GM19351 (cell line): ENCODE measurements around the gene MALAT1.
"Not testable (repeated sequence)": the region's sequence is repeated elsewhere in the genome, so short reads cannot be mapped to it uniquely, and the experiment has no call there.

Experiments
- ATAC-seq: cut with Tn5 transposase; IDR thresholded peaks from one replicate; pipeline ENCODE4 v1.9.1; 2021; ENCODE audit warnings: mild to moderate bottlenecking, moderate library complexity; ENCODE audit not compliant: unreplicated experiment

MALAT1 gene

GRCh38 chr11:65516135-65516968, 17.5 kb downstream of the MALAT1 start:
- ATAC-seq, result no peak

DNA sequence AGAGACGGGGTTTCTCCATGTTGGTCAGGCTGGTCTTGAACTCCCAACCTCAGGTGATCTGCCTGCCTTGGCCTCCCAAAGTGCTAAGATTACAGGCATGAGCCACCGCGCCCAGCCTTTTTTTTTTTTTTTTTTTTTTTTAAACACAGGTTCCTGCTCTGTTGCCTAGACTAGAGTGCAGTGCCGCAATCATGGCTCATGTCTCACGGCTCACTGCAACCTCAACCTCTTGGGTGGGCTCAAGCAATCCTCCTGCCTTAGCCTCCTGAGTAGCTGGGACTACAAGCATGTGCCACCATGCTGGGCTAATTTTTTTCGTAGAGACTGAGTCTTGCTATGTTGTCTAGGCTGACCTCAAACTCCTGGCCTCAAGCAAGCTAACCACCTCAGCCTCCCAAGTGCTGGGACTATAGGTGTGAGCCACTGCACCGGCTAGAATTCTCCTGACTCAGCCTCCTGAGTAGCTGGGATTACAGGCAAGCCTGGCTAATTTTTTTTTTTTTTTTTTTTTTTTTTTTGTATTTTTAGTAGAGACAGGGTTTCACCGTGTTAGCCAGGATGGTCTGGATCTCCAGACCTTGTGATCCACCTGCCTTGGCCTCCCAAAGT, 20.2 kb downstream of the MALAT1 start:
- not testable (repeated sequence) for ATAC-seq

DNA sequence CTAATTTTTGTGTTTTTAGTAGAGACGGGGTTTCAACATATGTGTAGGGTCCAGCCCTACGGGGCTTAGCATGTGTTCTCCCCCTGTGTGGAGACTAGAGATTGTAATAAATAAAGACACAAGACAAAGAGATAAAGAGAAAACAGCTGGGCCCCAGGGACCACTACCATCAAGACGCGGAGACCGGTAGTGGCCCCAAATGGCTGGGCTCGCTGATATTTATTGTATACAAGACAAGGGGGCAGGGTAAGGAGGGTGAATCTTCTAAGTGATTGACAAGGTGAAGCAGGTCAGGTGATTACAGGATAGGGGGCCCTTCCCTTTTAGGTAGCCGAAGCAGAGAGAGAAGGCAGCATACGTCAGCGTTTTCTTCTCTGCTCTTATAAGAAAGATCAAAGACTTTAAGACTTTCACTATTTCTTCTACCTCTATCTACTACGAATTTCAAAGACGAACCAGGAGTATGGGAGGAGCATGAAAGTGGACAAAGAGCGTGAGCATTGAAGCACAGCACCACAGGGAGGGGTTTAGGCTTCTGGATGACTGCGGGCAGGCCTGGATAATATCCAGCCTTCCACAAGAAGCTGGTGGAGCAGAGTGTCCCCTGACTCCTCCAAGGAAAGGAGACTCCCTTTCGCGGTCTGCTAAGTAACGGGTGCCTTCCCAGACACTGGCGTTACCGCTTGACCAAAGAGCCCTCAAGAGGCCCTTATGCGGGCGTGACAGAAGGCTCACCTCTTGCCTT, 23.1 kb downstream of the MALAT1 start:
- not testable (repeated sequence) for ATAC-seq

DNA sequence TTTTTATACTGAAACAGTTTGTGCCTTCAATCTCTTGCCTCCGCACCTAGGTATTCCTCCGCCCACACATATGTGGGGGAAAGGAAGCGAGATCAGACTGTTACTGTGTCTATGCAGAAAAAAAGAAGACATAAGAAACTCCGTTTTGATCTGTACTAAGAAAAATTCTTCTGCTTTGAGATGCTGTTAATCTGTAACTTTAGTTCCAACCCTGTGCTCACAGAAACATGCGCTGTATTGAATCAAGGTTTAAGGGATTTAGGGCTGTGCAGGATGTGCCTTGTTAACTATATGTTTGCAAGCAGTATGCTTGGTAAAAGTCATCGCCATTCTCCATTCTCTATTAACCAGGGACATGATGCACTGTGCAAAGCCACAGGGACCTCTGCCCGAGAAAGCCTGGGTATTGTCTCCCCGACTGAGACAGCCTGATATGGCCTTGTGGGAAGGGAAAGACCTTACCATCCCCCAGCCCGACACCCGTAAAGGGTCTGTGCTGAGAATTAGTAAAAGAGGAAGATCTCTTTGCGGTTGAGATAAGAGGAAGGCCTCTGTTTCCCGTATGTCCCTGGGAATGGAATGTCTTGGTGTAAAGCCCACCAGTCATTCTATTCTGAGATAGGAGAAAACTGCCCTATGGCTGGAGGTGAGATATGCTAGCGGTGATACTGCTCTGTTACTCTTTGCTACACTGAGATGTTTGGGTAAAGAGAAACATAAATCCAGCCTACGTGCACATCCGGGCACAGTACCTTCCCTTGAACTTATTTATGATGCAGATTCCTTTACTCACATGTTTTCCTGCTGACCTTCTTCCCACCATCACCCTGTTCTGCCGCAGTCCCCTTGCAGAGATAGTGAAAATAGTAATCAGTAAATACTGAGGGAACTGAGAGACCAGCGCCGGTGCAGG, 24.1 kb downstream of the MALAT1 start:
- ATAC-seq, result not testable (repeated sequence)

DNA sequence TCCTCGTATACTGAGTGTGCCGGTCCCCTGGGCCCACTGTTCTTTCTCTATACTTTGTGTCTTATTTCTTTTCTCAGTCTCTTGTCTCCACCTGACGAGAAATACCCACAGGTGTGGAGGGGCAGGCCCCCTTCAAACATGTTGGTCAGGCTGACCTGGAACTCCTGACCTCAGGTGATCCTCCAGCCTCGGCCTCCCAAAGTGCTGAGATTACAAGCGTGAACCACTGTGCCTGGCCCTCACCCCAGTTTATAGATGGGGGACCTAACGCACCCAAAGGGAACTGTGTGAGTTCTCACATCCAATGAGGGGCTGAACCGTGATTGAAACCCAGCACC, 24.8 kb downstream of the MALAT1 start:
- ATAC-seq, result not testable (repeated sequence)

DNA sequence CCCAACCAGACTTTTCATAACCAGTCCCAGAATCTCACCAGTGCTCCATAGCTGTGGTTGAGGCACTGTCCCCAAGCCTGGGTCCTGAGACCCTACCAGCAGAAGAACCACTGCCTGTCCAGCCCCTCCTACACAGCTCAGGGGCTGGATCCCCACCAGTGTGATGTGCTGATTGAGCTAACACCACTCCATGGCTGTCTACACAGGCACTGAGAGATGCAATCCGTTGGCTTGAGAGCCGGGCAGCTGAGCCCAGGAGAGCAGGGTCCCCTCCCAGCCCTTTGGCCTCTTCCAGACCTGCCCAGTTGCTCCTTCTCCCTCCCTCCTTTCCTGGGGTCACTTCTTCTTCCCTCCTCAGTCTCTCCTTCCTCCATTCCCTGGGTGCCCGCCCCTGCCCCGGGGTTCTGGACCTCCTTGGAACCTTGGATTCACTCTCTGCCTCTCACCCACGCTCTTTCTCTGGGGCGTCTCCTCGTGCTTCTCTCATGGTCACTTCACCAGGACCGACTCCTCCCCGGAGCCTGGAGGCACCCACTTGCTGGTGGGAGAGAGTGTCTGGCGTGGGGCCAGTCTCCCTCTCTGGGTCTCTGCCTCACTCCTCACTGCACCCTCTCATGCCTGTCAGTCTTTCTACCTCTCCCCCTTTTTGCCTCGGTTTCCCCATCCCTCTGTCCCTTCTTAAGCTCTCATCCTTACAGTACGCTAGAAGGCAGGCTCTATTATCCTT, 25.3 kb downstream of the MALAT1 start:
- no peak for ATAC-seq

DNA sequence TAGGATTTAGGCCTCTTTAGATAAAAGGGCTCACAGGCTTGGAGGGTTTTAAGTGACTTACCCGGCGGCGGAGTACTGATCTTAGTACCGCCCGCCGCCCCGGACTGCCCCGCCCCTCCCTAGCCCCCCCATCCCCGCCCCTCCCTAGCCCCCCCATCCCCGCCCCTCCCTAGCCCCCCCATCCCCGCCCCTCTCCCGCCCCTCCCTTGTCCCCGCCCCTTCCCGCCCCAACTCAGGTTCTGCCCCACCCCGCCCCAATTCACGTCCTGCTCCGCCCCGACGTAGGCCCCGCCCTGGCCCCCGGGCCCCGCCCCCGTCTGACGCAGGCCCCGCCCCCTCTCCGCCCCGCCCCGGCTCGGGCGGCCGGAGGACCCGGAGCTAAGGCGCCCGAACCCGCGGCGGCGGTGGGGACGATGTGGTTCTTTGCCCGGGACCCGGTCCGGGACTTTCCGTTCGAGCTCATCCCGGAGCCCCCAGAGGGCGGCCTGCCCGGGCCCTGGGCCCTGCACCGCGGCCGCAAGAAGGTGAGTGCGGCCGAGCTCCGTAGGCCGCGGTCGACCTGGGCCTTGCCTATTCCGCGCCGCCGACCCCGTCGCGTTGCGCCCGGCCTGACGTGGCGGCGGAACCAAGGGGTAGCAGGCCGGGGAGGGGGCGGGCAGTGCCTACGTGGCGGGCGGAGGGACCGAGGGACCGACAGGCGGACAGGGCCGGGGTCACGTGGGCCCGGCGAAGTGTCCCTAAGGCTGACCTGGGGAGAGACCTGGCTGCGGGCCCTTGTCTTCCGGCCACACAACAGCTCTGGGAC, 26.1 kb downstream of the MALAT1 start, which contains the start of gene SCYL1:
Gene SCYL1 (plus strand): TSS at position 343 of the 805 bp plus-strand sequence. CDS start 71 bp downstream, at position 414.
- peak; percentile 67 for ATAC-seq

DNA sequence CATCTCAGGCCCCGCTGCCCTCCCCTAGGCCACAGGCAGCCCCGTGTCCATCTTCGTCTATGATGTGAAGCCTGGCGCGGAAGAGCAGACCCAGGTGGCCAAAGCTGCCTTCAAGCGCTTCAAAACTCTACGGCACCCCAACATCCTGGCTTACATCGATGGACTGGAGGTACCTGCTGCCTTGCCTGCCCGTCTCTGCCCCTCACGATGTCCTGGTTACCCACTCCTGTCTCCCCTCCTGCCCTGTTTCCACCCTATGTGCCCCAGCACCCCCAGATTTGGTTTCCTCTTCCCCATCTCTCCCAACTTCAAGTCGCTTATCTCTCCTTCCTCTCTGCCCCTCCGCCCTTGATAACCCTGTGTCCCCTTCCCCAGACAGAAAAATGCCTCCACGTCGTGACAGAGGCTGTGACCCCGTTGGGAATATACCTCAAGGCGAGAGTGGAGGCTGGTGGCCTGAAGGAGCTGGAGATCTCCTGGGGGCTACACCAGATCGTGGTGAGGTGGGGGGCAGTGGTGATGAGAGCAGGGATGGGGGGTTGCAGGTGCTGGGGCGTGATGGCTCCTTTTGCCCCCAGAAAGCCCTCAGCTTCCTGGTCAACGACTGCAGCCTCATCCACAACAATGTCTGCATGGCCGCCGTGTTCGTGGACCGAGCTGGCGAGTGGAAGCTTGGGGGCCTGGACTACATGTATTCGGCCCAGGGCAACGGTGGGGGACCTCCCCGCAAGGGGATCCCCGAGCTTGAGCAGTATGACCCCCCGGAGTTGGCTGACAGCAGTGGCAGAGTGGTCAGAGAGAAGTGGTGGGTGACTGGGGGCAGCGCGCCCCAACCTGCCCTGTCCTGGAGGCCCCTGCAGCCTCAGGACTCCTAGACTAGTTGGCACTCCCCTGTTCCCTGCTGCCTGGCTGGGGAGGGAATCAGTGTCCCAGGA, 27.0 kb downstream of the MALAT1 start:
- no peak for ATAC-seq

DNA sequence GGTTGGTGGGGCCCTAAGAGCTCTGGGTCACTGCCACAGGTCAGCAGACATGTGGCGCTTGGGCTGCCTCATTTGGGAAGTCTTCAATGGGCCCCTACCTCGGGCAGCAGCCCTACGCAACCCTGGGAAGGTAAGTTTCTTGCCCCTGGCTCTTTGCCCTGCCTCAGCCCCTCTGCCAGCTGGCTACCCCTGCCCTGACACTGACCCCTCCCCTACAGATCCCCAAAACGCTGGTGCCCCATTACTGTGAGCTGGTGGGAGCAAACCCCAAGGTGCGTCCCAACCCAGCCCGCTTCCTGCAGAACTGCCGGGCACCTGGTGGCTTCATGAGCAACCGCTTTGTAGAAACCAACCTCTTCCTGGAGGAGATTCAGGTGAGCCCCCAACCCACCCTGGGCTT, 27.9 kb downstream of the MALAT1 start:
- ATAC-seq, result no peak

DNA sequence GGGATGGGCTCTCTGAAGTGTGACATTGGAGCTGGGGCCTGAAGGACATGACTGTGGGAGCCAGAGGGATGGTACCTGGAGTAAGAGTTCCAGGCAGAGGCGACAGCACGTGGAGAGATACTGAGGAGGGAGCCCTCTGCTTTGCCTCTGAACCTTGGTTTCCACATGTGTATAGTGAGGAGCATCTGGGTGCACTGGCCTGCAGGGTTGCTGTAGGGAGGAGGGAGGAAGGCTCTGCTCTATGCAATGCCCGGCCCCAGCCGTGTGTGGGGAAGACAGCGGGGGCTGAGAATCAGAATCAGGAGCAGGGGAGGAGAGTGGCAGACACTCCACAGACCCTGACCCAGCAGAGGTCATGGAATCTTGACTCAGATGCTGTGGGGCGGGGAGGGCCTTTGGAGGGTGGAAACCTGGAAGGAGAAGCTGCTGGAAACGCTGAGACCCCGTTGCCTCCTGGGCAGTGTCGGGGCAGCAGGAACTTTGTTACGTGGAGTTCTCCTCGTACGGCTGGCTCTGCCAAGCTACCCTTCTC, 30.0 kb downstream of the MALAT1 start:
- ATAC-seq, result no peak

DNA sequence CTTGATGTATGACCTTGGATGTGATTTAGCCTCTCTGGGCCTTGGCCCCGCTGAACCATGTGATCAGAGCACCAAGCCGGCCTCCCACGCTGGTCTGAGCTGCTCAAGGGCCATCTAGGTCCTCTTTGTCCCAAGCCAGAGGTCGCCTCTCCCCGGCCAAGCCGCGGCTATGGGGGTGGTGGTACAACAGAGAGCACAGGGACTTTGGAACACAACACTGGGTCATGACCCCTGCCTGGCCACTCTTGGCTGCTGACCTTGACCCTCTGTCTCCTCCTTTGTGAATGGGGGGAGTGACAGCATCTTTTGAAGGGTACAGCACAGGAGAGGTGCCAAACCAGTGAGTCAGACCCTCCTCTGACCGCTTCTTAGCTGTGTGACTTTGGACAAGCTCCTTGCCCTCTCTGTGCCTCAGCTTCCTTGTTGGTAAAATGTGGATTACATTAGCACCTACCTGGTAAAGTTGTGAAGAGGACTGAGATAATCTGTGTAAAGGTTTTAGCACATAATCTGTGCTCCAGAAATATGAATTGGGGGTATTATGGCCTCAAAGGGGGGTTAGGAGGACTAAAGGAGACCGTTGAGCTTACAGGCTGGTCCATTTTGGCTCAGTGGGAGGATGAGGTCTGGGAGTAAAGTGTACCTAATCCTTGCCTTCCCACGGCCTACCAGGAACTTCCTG, 30.8 kb downstream of the MALAT1 start:
- no peak for ATAC-seq

DNA sequence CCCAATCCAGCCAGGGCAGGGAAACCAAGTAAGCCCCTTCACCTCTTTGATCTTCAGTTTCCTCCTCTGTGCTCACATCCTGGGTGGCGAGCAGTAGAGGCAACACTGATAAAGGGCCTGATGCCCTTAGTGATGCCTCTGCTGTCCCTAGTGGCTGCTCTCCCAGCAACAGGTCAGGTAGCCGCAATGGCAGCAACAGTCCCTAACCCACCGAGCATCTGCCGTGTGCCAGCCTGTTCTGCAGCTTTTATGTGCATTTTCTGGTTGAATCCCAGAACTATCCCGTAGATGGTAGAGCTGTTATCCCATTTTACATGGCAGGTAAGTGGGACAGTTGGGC, 31.3 kb downstream of the MALAT1 start:
- ATAC-seq, result no peak

DNA sequence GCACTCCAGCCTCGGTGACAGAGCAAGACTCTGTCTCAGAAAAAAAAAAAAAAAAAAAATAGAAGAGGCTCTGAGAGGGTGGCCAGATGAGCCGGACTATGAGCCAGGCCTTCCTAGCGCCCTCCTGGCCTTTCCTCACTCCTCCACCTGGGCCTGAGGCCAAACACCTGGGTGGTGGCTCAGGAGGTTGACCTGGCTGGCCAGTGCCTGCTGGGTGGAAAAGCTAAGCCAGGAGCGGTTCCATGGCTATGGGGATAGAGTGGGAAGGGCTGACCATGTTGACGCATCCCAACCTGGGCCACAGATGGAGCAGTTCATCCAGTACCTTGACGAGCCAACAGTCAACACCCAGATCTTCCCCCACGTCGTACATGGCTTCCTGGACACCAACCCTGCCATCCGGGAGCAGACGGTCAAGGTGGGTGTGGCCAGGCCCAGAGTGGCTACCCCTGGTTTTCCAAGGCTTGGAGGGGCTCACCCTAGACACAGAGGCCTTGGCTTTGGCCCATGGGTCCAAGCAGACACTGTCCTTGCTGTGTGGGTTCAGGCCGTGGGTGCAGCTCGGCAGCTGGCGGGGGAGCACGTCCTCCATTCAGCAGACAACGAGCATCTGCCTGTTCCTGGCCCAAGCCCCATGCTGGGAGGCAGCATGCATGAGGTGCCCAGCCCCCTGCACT, 33.7 kb downstream of the MALAT1 start:
- no peak for ATAC-seq

- no peak for ATAC-seq
Observed at GRCh38 chr11:65535102-65535501, 36.3 kb downstream of the MALAT1 start.

- ATAC-seq, result no peak
Observed at GRCh38 chr11:65536412-65537295, 37.8 kb downstream of the MALAT1 start.

GRCh38 chr11:65537296-65537597, 38.4 kb downstream of the MALAT1 start:
- ATAC-seq, result no peak
